ENCODE data around the gene SLC29A1. TPM values are rescaled to one million over a fixed set of nuclear protein-coding genes. Genes with fewer than 3 reads are reported as not detected.
A peak's percentile ranks its signal among the peaks of the same experiment; 100 is the strongest.

Gene SLC29A1
- total RNA-seq, 4 donors from 2014 or later = 101 to 281 (median 134) TPM

- peak overlapping the region; percentile 73 to 99 (median 98) for H3K27ac ChIP-seq
- no peaks in the 10 kb centered on the region for H3K9me3 ChIP-seq
- no peak overlapping the region for H3K4me3 ChIP-seq
- no peaks in the 10 kb centered on the region for H3K27me3 ChIP-seq
- ATAC-seq = peak; percentile 70
- peaks cover 0 to 40% of the 10 kb centered on the region in 2 donors for H3K36me3 ChIP-seq
- peaks cover 15 to 93% (median 61%) of the 10 kb centered on the region in 3 donors for H3K4me1 ChIP-seq
- TF ChIP-seq EP300 (IDR thresholded peaks at IDR 0.05) (no peak), POLR2A (IDR thresholded peaks at IDR 0.05) (no peak), POLR2AphosphoS5 (IDR thresholded peaks at IDR 0.05) (peak; percentile 90)
- TF ChIP-seq, protein P1, sequence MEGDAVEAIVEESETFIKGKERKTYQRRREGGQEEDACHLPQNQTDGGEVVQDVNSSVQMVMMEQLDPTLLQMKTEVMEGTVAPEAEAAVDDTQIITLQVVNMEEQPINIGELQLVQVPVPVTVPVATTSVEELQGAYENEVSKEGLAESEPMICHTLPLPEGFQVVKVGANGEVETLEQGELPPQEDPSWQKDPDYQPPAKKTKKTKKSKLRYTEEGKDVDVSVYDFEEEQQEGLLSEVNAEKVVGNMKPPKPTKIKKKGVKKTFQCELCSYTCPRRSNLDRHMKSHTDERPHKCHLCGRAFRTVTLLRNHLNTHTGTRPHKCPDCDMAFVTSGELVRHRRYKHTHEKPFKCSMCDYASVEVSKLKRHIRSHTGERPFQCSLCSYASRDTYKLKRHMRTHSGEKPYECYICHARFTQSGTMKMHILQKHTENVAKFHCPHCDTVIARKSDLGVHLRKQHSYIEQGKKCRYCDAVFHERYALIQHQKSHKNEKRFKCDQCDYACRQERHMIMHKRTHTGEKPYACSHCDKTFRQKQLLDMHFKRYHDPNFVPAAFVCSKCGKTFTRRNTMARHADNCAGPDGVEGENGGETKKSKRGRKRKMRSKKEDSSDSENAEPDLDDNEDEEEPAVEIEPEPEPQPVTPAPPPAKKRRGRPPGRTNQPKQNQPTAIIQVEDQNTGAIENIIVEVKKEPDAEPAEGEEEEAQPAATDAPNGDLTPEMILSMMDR (IDR thresholded peaks at IDR 0.05) = peak in 3 of 4 experiments; percentile 82 to 92 (median 89)
- 6 to 20% methylated on average over 1 to 2 of the region's 5 CpGs for WGBS, 2 donors (ENCODE audit: low coverage in 1 of 2)
Observed at GRCh38 chr6:44234101-44235025, 11.0 kb downstream of the SLC29A1 start.

- Histone ChIP-seq H3K27me3 (no peaks in the 10 kb centered on the region), H3K9me3 (no peaks in the 10 kb centered on the region), H3K4me1 (peaks cover 15 to 84% (median 61%) of the 10 kb centered on the region in 3 donors), H3K36me3 (peaks cover 0 to 31% of the 10 kb centered on the region in 2 donors), H3K4me3 (no peak overlapping the region), H3K27ac (peak overlapping the region; percentile 73 to 99 (median 98))
- 46 to 63% methylated on average over 4 to 6 of the region's 6 CpGs for WGBS, 2 donors (ENCODE audit: low coverage in 1 of 2)
- ATAC-seq = no peak
- TF ChIP-seq POLR2A (IDR thresholded peaks at IDR 0.05) (no peak), POLR2AphosphoS5 (IDR thresholded peaks at IDR 0.05) (no peak), EP300 (IDR thresholded peaks at IDR 0.05) (no peak)
- TF ChIP-seq, protein P1 (IDR thresholded peaks at IDR 0.05) = no peak
Observed at GRCh38 chr6:44235269-44235668, 11.9 kb downstream of the SLC29A1 start.

- 50 to 64% methylated on average over 1 to 3 of the region's 6 CpGs for WGBS, 2 donors (ENCODE audit: low coverage in 1 of 2)
- ATAC-seq = no peak
- peak overlapping the region; percentile 73 to 99 (median 98) for H3K27ac ChIP-seq
- H3K4me3 ChIP-seq = no peak overlapping the region
- H3K36me3 ChIP-seq = peaks cover 0 to 24% of the 10 kb centered on the region in 2 donors
- TF ChIP-seq POLR2AphosphoS5 (IDR thresholded peaks at IDR 0.05) (no peak), EP300 (IDR thresholded peaks at IDR 0.05) (no peak), POLR2A (IDR thresholded peaks at IDR 0.05) (no peak)
- TF ChIP-seq, protein P1 (IDR thresholded peaks at IDR 0.05) = no peak
- no peaks in the 10 kb centered on the region for H3K27me3 ChIP-seq
- H3K4me1 ChIP-seq = peaks cover 15 to 77% (median 56%) of the 10 kb centered on the region in 3 donors
- no peaks in the 10 kb centered on the region for H3K9me3 ChIP-seq
Observed at GRCh38 chr6:44235891-44236516, 12.6 kb downstream of the SLC29A1 start.

GRCh38 chr6:44237021-44237812 lies 13.8 kb downstream of the SLC29A1 start:
- Histone ChIP-seq H3K27ac (peak overlapping the region; percentile 87 to 99 (median 98)), H3K4me1 (peaks cover 15 to 64% (median 48%) of the 10 kb centered on the region in 3 donors), H3K9me3 (no peaks in the 10 kb centered on the region), H3K4me3 (peak overlapping the region; percentile 43 to 77), H3K27me3 (no peaks in the 10 kb centered on the region), H3K36me3 (peaks cover 0 to 11% of the 10 kb centered on the region in 2 donors)
- ATAC-seq = peak; percentile 87
- TF ChIP-seq, protein P1 (IDR thresholded peaks at IDR 0.05) = peak in 1 of 4 experiments; percentile 12
- TF ChIP-seq EP300 (IDR thresholded peaks at IDR 0.05) (no peak), POLR2A (IDR thresholded peaks at IDR 0.05) (no peak), POLR2AphosphoS5 (IDR thresholded peaks at IDR 0.05) (peak; percentile 89)
- WGBS, 2 donors (ENCODE audit: low coverage in 1 of 2) = 27 to 48% methylated on average over 3 to 6 of the region's 22 CpGs
